Heart right ventricle (tissue), 16 donors: Measurements from ENCODE around the gene NMT2. TPM values are rescaled to one million over a fixed set of nuclear protein-coding genes. Genes with fewer than 3 reads are reported as not detected.

Source experiments
- ATAC-seq, 8 donors: fragments of 200-7000 bp; cut with Tn5 transposase; one replicate each; pipeline ENCODE4 v1.9.1; 2020; ENCODE audit warnings: mild to moderate bottlenecking in 8 of 8, moderate library complexity in 8 of 8, moderate number of reproducible peaks in 1 of 8
- DNase-seq, 2 donors: peaks; one replicate each; pipeline ENCODE4 v3.0.0-alpha.2; 2020
- H3K27ac ChIP-seq, 10 donors: fragments of 200-600 bp; sonication (generic) in 2 of 10; one replicate each; pipeline versions ENCODE4 v1.5.0 to v1.8.0; 2020 to 2022; ENCODE audit warnings: mild to moderate bottlenecking in 3 of 10
- H3K27me3 ChIP-seq, 7 donors: fragments of 200-600 bp; one replicate each; pipeline ENCODE4 v1.8.0; 2021 to 2022; ENCODE audit warnings: mild to moderate bottlenecking in 2 of 7
- H3K36me3 ChIP-seq, 9 donors: fragments of 200-600 bp; sonication (generic) in 1 of 9; one replicate each; pipeline versions ENCODE4 v1.5.0 to v1.8.0; 2020 to 2022; ENCODE audit warnings: mild to moderate bottlenecking in 2 of 9
- H3K4me1 ChIP-seq, 9 donors: fragments of 200-600 bp; sonication (generic) in 1 of 9; one replicate each; pipeline versions ENCODE4 v1.5.0 to v1.8.0; 2020 to 2022; ENCODE audit warnings: mild to moderate bottlenecking in 4 of 9
- H3K4me3 ChIP-seq, 10 donors: fragments of 200-600 bp; sonication (generic) in 2 of 10; one replicate each; pipeline versions ENCODE4 v1.5.0 to v1.8.0; 2020 to 2022; ENCODE audit warnings: mild to moderate bottlenecking in 7 of 10, moderate library complexity in 2 of 10
- H3K9me3 ChIP-seq, 11 donors: fragments of 200-600 bp in 10 of 11; sonication (generic) in 2 of 11; one replicate each; pipeline versions ENCODE4 v1.5.0 to v1.8.0; 2013 to 2022; ENCODE audit warnings: mild to moderate bottlenecking in 2 of 11, control low read depth in 1 of 11, moderate library complexity in 1 of 11
- WGBS, 2 donors: extraction: QIAGEN DNeasy Blood & Tissue Kit; methylation state at CpG; one replicate each; pipeline ENCODE4 v1.1.7; 2013; ENCODE audit warnings: inconsistent platforms in 1 of 2; 5-methylcytosine and 5-hydroxymethylcytosine counted together
- intact Hi-C, 10 donors: fragments of 100-400 bp; cut with DNase I; formaldehyde crosslinking; loops; one replicate each; pipeline versions ENCODE4 v1.11.1 to v1.14.2; 2022
- polyA plus RNA-seq, 2 donors: library from polyadenylated mRNA; stranded (reverse); fragments of 200-250 nt; gene quantifications; one replicate each; pipeline ENCODE4 v1.2.3, GENCODE V29; 2013
- total RNA-seq, 10 donors: library from RNA; stranded (reverse); fragmentation: NEBNext Ultra II Directional in 3 of 10; extraction: Animal tissue kit (Norgen Biotek cat#: 25700) in 3 of 10; gene quantifications; one replicate each; pipeline versions ENCODE4 v1.2.1 to v1.2.4, GENCODE V29; 2021 to 2023
- TF ChIP-seq, protein P1 (sequence below), 9 donors: fragments of 200-600 bp; sonication (generic) in 2 of 9; IDR thresholded peaks; one replicate each; pipeline versions ENCODE4 v1.5.0 to v1.8.0; 2021 to 2022; ENCODE audit warnings: antibody characterized with exemption in 9 of 9, mild to moderate bottlenecking in 5 of 9, moderate library complexity in 1 of 9
- donor health status: Arrhythmogenic right ventricular cardiomyopathy.
- donor health status: ischemic (EF 13 %, LVEDD 7.1; RV severe dilation, severe dysfunction).
- donor health status: healthy with polysubstance abuse.
- donor health status: DM: no; HTN: yes; CAD: no.
- donor health status: DM: no; HTN: no; CAD: no.
- donor health status: ischemic (EF 25% LVEDD 6.9; RV normal size, moderate dysfunction).
- donor health status: ischemic (EF 25% LVEDD 5.7; RV mildly dilated, moderate dysfunction).
- donor health status: healthy.
- donor health status: DM: yes; HTN: yes; CAD: no.
- donor health status: Ischemic cardiomyopathy.
- donor health status: ischemic (EF 35%, LVEDD 5.7; RV mildly dilated, moderate dysfunction).
- donor health status: nonischemic (EF 11% LVEDD 7.7; RV severe dilation, severe dysfunction).
- donor health status: DM: yes; HTN: yes; CAD: no.
- donor health status: PGD.
- donor health status: ischemic (EF 29% LVEDD 5.4; RV normal size, mild dysfunction).
- donor health status: nonischemic (EF 23%, LVEDD 6.1; RV moderate dilation, normal function).

Gene NMT2
- total and polyA plus RNA-seq, 12 donors, result 6.1 to 14.5 (median 11.6) TPM

- H3K4me3 ChIP-seq, result no peak overlapping the region
- H3K9me3 ChIP-seq, result no peaks in the 10 kb centered on the region
- H3K36me3 ChIP-seq, result no peaks in the 10 kb centered on the region
- H3K4me1 ChIP-seq, result no peaks in the 10 kb centered on the region
- no peak for DNase-seq
- H3K27me3 ChIP-seq, result no peaks in the 10 kb centered on the region
- no peak overlapping the region for H3K27ac ChIP-seq
- intact Hi-C loops, result no loop called here
- ATAC-seq, result no peak
- 92% methylated on average over 11 of the region's 11 CpGs for WGBS, 2 donors
- TF ChIP-seq, protein P1, sequence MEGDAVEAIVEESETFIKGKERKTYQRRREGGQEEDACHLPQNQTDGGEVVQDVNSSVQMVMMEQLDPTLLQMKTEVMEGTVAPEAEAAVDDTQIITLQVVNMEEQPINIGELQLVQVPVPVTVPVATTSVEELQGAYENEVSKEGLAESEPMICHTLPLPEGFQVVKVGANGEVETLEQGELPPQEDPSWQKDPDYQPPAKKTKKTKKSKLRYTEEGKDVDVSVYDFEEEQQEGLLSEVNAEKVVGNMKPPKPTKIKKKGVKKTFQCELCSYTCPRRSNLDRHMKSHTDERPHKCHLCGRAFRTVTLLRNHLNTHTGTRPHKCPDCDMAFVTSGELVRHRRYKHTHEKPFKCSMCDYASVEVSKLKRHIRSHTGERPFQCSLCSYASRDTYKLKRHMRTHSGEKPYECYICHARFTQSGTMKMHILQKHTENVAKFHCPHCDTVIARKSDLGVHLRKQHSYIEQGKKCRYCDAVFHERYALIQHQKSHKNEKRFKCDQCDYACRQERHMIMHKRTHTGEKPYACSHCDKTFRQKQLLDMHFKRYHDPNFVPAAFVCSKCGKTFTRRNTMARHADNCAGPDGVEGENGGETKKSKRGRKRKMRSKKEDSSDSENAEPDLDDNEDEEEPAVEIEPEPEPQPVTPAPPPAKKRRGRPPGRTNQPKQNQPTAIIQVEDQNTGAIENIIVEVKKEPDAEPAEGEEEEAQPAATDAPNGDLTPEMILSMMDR (IDR thresholded peaks at IDR 0.05), result no peak
Measured at GRCh38 chr10:15183689-15184481, 15.4 kb upstream of the NMT2 start.

DNA sequence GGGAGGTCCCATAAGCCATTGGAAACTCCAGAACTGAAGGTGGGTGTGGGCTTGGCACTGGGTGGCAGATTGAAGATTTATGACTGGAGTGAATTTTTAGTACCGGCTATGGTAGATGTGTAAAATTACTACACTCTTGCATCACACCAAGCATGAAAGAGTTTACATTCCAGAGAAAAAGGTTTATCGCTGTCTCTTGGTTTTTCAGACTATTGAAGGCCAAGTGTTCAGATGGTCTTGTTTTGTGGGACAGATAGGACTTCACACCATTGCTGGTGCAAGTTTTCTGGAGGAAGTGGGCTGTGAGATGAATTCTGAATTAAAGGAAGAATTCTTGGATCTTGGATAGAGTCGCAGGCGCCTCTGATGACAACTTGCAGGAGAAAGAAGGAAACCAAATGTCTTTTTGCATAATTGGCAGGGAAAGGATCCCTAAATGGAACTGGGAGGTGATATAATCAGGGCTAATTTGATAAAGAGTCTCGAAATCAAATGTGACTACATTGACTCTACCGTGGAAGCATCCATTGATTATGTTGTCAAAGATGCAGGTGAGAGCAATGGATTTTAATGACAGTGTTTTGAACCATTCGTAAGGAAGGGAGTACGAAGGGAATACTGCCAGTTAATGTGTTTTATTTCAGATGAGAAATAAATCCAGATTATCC lies 14.2 kb upstream of the NMT2 start:
- H3K27ac ChIP-seq, result no peak overlapping the region
- H3K4me1 ChIP-seq, result no peaks in the 10 kb centered on the region
- TF ChIP-seq, protein P1 (IDR thresholded peaks at IDR 0.05), result no peak
- DNase-seq (no peak), ATAC-seq (peak in 3 of 8 donors; percentile 8 to 29 (median 21))
- H3K9me3 ChIP-seq, result no peaks in the 10 kb centered on the region
- H3K27me3 ChIP-seq, result no peaks in the 10 kb centered on the region
- peak overlapping the region in 2 of 10 donors; percentile 12 to 24 for H3K4me3 ChIP-seq
- WGBS, 2 donors, result 62 to 64% methylated on average over 8 of the region's 8 CpGs
- intact Hi-C loops, result no loop called here
- no peaks in the 10 kb centered on the region for H3K36me3 ChIP-seq

- no peaks in the 10 kb centered on the region for H3K9me3 ChIP-seq
- H3K27me3 ChIP-seq, result no peaks in the 10 kb centered on the region
- no peaks in the 10 kb centered on the region for H3K4me1 ChIP-seq
- WGBS, 2 donors, result 92 to 95% methylated on average over 2 of the region's 2 CpGs
- H3K36me3 ChIP-seq, result no peaks in the 10 kb centered on the region
- DNase-seq, result no peak
- no peak overlapping the region for H3K27ac ChIP-seq
- intact Hi-C loops, result no loop called here
- TF ChIP-seq, protein P1 (IDR thresholded peaks at IDR 0.05), result no peak
- no peak overlapping the region for H3K4me3 ChIP-seq
- ATAC-seq, result no peak
Measured at GRCh38 chr10:15181576-15182156, 13.2 kb upstream of the NMT2 start.

DNA sequence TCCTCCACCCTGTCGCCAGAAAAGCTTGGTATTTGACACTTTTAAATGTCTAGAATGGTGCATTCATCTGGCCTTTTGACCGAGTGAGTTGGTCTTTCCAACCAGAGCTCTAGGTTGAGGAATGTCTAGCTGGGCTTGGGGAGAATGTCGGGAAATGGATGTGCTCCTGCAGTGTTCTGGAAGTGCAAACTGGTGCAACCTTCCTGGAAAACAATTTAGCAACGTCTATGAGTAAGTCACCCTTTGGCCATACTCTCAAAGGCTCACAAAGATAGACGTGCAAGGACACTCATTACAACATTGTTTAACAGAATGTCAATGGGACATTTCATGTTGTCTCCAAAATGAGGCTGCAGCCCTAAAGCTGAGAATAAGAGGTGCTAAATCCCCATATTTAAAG lies 12.2 kb upstream of the NMT2 start:
- ATAC-seq (peak in 1 of 8 donors; percentile 29), DNase-seq (no peak)
- Histone ChIP-seq H3K27ac (no peak overlapping the region), H3K4me1 (no peaks in the 10 kb centered on the region), H3K4me3 (no peak overlapping the region), H3K9me3 (no peaks in the 10 kb centered on the region), H3K36me3 (no peaks in the 10 kb centered on the region), H3K27me3 (no peaks in the 10 kb centered on the region)
- WGBS, 2 donors, result 72 to 82% methylated on average over 5 of the region's 5 CpGs
- intact Hi-C loops, result no loop called here
- TF ChIP-seq, protein P1 (IDR thresholded peaks at IDR 0.05), result no peak
